Urothelium cell line (cell line): ENCODE measurements around the gene PRKAB2.
"Not testable (repeated sequence)": the region's sequence is repeated elsewhere in the genome, so short reads cannot be mapped to it uniquely, and the experiment has no call there.

ENCODE experiments used
- DNase-seq: peaks from one replicate; pipeline ENCODE4 v3.0.0; 2011; ENCODE audit warnings: low spot score, mixed read lengths
- FAIRE-seq: peaks from 2 replicates; lab custom pipeline; 2011; peaks lifted over from hg19 to GRCh38; lab: Jason Lieb, UNC

PRKAB2 gene

DNA sequence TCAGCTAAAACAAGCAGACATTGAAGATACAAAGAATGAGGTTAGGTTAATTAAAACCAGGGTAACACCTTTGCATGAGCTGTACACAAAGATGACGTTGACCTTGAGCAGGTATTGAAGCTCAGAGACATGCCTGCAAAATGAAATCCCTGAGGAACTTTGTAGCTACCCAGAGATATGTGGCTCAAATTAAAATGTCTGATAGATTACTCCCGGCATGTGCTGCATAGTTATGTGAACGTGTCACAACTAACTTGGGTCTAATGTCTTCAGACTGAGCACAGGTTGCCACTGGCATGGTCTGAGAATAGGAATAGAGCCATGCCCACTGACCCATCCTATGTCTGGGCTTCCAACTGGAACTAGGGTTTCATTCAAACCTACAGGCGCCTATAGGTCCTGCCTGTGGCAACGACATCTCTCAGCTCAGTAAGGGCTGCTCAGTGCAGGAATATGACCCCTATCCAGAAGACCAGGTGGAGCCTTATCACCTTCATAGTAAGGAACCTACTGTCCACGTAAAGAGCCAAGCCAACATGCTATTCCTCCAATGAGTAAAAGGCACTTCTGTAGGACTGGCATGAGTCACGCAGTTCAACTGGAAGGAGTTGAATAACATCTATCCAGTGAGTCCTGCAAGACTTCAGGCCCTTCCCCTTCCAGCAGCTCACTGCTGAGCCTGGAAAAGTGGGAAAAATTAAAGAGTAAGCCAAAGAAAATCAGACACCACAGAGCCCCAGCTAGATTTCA, 60.7 kb downstream of the PRKAB2 start:
- no peak for DNase-seq
- no peak for FAIRE-seq

DNA sequence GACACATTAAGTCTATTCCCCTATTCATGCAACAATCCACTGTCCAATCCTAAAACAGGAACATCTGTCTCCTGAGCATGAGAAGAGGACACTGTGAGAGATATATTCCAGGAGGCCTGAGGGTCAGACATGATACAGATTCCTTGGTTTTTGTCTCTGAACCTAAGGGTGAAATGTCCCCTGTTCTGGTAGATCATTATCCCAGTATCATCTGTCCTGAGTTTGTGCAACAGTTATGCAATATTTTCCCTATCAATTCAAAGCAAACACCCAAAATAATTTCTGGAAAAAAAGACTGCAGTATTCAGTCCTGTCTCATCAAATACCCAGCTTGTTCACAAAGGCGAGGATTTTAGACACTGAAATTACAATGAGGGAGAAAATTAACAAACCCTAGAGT, 61.4 kb downstream of the PRKAB2 start:
- DNase-seq, result no peak
- FAIRE-seq, result no peak

DNA sequence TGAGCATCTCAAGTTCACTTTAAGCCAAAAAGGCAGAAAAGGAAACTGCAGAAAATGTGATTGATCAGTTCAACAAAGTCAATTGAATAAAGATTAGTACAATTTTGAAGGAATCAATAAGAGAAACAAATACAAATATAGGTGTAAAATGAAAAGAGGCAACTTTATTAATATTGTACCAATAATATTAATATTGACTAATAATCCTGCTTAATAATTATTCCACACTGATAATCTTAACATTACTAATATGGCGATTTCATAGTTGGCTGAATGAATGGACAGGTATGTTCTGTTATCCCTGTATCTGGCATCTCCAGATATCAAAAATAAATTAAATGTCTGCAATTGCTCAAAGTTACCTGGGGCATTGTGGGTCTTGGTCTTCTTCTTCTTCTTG, 61.8 kb downstream of the PRKAB2 start:
- no peak for DNase-seq
- FAIRE-seq, result no peak

DNA sequence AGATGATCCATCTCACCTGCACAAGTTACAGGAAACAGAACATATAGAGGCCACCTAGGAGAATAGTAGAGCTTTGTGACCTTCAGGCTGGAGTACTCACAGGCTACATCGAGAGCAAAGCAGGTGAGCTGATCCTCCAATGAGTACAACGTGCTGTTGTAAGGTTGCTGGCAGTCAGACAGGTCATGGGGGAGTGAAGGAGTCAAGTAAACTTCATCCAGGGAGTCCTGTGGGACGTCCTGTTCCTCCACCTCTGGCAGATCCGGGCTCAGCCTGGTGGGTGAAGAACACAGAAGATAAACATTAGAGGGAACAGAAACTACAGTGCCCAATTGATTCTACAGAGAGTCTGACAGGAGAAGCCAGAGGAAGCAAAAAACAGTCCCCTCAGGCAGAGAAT, 62.5 kb downstream of the PRKAB2 start:
- DNase-seq (no peak), FAIRE-seq (no peak)

DNA sequence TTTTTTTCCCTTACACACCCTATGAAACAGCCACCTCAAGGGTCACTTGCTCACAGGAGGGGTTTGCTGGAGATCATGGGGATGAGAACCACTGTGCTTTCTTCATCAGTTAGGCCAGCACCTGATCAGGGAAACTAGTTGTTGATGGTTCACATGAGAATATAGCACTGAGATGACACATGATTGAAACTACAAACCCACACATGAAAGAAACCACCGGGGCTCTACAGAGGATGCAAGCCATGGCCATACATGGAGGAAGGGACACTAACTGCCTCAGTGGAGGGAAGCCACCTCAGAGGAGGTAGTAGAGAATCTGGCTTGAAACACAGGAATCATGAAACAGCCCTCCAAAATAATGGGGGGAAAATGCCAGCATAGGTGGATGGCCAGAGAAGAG, 63.2 kb downstream of the PRKAB2 start:
- no peak for FAIRE-seq

DNA sequence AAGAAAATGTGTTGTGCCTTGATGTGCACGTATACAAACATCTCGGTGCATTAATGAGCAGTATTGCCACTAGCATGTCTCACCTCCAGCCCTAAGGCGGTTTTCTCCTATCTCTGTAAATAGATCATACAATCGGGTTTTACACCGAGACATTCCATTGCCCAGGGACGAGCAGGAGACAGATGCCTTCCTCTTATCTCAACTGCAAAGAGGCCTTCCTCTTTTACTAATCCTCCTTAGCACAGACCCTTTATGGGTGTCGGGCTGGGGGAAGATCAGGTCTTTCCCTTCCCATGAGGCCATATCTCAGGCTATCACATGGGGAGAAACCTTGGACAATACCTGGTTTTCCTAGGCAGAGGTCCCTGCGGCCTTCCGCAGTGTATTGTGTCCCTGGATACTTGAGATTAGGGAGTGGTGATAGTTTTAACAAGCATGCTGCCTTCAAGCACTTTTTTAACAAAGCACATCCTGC, 65.8 kb downstream of the PRKAB2 start:
- not testable (repeated sequence) for DNase-seq, FAIRE-seq

More for the DNA sequence above, 63.2 kb downstream of the PRKAB2 start:
- DNase-seq, result no peak

DNA sequence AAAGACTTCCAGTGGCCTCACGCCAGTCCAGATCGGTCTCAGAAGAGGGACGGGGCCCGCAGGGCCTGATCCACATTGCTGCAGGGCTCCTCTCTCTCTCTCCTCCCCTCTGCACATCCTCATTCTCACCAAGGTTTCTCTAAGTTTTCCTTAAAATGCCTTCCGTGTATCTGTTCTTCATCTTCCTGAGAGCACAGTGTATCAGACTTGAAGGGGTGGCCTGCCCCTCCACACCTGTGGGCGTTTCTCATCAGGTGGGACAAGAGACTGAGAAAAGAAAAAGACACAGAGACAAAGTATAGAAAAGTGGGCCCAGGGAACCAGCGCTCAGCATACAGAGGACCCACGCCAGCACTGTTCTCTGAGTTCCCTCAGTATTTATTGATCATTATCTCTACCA, 66.4 kb downstream of the PRKAB2 start:
- no peak for FAIRE-seq
- DNase-seq, result no peak
